Naive thymus-derived CD8-positive, alpha-beta T cell (primary cell): ENCODE data around the gene MAPKAP1. TPM values are rescaled to one million over a fixed set of nuclear protein-coding genes. Genes with fewer than 3 reads are reported as not detected.

ENCODE experiments used
- ATAC-seq, 2 donors: fragments of 150-1000 bp; cut with Tn5 transposase in 1 of 2; sonication (Bioruptor Pico), chemical (Tn5 transposase) in 1 of 2; 1 replicate in 1 of 2; 2 replicates in 1 of 2; pipeline ENCODE4 v1.10.0; 2021; ENCODE audit warnings: mild to moderate bottlenecking in 2 of 2, moderate library complexity in 2 of 2
- POLR2A ChIA-PET: fragments of 350-600 bp; sonication (Branson Sonifier 250); formaldehyde crosslinking; loops from one replicate; lab custom pipeline; 2021; ENCODE audit warnings: antibody characterized with exemption; lab: Charles Lee
- DNase-seq, 10 donors: peaks; one replicate each; pipeline versions ENCODE4 v3.0.0 to v3.0.0-alpha.2; 2020 to 2022
- H3K27ac Mint-ChIP-seq, 10 donors: one replicate each; pipeline ENCODE4 v1.8.0; 2020 to 2022; ENCODE audit warnings: mild to moderate bottlenecking in 10 of 10, mixed read lengths in 10 of 10, moderate library complexity in 4 of 10, inconsistent platforms in 1 of 10
- H3K27me3 Mint-ChIP-seq, 5 donors: one replicate each; pipeline ENCODE4 v1.8.0; 2021 to 2022; ENCODE audit warnings: mixed read lengths in 5 of 5
- H3K36me3 Mint-ChIP-seq, 3 donors: one replicate each; pipeline ENCODE4 v1.8.0; 2020 to 2022; ENCODE audit warnings: mixed read lengths in 3 of 3, mild to moderate bottlenecking in 2 of 3, inconsistent platforms in 1 of 3
- H3K4me1 Mint-ChIP-seq, 4 donors: one replicate each; pipeline ENCODE4 v1.8.0; 2021 to 2022; ENCODE audit warnings: mixed read lengths in 4 of 4
- H3K4me3 Mint-ChIP-seq, 10 donors: one replicate each; pipeline ENCODE4 v1.8.0; 2020 to 2022; ENCODE audit warnings: mild to moderate bottlenecking in 10 of 10, mixed read lengths in 10 of 10, moderate library complexity in 6 of 10, inconsistent platforms in 1 of 10
- H3K9me3 Mint-ChIP-seq, 9 donors: one replicate each; pipeline ENCODE4 v1.8.0; 2020 to 2022; ENCODE audit warnings: mixed read lengths in 9 of 9, mild to moderate bottlenecking in 3 of 9, inconsistent platforms in 1 of 9, moderate library complexity in 1 of 9
- polyA plus RNA-seq, 3 donors: library from polyadenylated mRNA; unstranded; fragments of 300-500 nt; fragmentation: Illumina TruSeq; gene quantifications; one replicate each; pipeline ENCODE4 v1.2.3, GENCODE V29; 2021
- total RNA-seq, 8 experiments: library from RNA in 2 of 8; stranded (reverse) in 2 of 8; gene quantifications; one replicate each; pipeline ENCODE4 v1.2.3 and lab custom pipeline; 2021 to 2026

The MAPKAP1 gene
- total RNA-seq (10 to 100 TPM; 50.0 to 54.5 TPM), polyA plus RNA-seq (10 to 100 TPM; 50.1 to 69.6 (median 53.5) TPM), total RNA-seq (lab: John Stamatoyannopoulos, UW) (73.8 to 156 (median 101) reads per million in 6 experiments)

GRCh38 chr9:125706651-125707471 is at the start of gene MAPKAP1:
TSS of gene MAPKAP1 (minus strand) at chr9:125707208. CDS start at chr9:125672574, 34,634 bp downstream.
- Mint-ChIP-seq H3K27ac (peak within 1 kb of the TSS; percentile 57 to 95 (median 91)), H3K36me3 (peaks cover 0 to 8% (median 0%) of the 10 kb centered on the region in 3 donors), H3K27me3 (peaks cover 2 to 11% (median 5%) of the 10 kb centered on the region in 5 donors), H3K4me1 (peaks cover 21 to 56% (median 44%) of the 10 kb centered on the region in 4 donors), H3K4me3 (peak within 1 kb of the TSS; percentile 82 to 94 (median 86)), H3K9me3 (no peaks in the 10 kb centered on the region)
- DNase-seq (peak; percentile 82 to 92 (median 87)), ATAC-seq (peak; percentile 99)
- POLR2A ChIA-PET, result interaction anchor here (0.6 to 1.6 kb wide), 11 partner anchors 21 to 137 kb away, joined by 3 to 9 read pairs (median 3); partner anchors contain the start of gene PBX3

DNA sequence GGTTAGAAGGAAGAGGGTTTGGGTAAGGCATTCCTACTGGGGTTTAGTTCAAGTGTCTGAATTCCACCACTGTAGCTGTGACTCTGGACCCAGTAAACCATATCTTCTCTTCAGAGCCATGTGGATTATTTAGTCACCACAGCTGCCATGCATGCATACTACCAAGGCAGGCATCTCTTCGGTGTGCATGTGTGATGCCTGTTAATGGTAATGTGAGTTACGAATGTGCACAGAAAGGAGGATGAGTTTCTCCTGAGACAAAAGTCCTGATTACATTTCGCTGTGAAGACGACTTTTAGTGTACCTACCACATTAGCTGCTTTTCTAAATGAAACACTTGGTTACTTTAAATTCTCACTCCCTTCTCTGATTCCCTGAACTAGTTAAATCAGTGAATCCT is 49.5 kb upstream of the MAPKAP1 start:
- peaks cover 0 to 21% (median 10%) of the 10 kb centered on the region in 4 donors for H3K4me1 Mint-ChIP-seq
- H3K36me3 Mint-ChIP-seq, result no peaks in the 10 kb centered on the region

GRCh38 chr9:125755340-125755739 is 48.3 kb upstream of the MAPKAP1 start:
- peaks cover 3 to 21% (median 16%) of the 10 kb centered on the region in 4 donors for H3K4me1 Mint-ChIP-seq
- H3K9me3 Mint-ChIP-seq, result no peaks in the 10 kb centered on the region
- ATAC-seq (no peak), DNase-seq (no peak)
- H3K27me3 Mint-ChIP-seq, result peaks cover 0 to 2% (median 0%) of the 10 kb centered on the region in 5 donors
- POLR2A ChIA-PET, result no interaction called here
- no peak overlapping the region for H3K27ac Mint-ChIP-seq
- H3K36me3 Mint-ChIP-seq, result no peaks in the 10 kb centered on the region
- no peak overlapping the region for H3K4me3 Mint-ChIP-seq

More for the DNA sequence above, 49.5 kb upstream of the MAPKAP1 start:
- H3K4me3 Mint-ChIP-seq, result no peak overlapping the region
- POLR2A ChIA-PET, result no interaction called here
- DNase-seq (no peak), ATAC-seq (no peak)
- no peaks in the 10 kb centered on the region for H3K9me3 Mint-ChIP-seq
- H3K27me3 Mint-ChIP-seq, result peaks cover 0 to 2% (median 0%) of the 10 kb centered on the region in 5 donors
- H3K27ac Mint-ChIP-seq, result no peak overlapping the region

DNA sequence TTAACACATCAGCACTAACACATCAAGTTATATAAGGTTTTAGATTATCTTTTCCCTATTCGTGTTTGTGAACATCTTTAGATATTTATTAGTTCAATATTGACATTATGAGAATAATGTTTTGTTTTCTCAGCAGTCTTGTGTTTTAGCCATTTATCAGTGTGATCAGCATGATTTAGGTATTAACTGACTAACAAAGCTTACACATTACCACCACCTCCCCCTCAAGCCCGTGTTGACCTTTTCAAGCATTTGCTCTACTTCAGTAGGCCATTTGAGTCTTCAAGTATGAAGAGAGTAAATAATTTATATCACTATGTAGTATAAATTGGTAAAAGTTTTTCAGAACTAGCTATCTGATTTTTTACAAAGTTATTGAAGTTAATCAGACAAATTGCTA is 47.1 kb upstream of the MAPKAP1 start:
- ATAC-seq, result no peak
- POLR2A ChIA-PET, result no interaction called here
- DNase-seq, result no peak
- no peak overlapping the region for H3K4me3 Mint-ChIP-seq
- H3K27ac Mint-ChIP-seq, result no peak overlapping the region
- no peaks in the 10 kb centered on the region for H3K27me3 Mint-ChIP-seq
- peaks cover 7 to 18% (median 16%) of the 10 kb centered on the region in 4 donors for H3K4me1 Mint-ChIP-seq
- H3K36me3 Mint-ChIP-seq, result no peaks in the 10 kb centered on the region
- H3K9me3 Mint-ChIP-seq, result no peaks in the 10 kb centered on the region

GRCh38 chr9:125752070-125752628 is 45.1 kb upstream of the MAPKAP1 start:
- POLR2A ChIA-PET, result no interaction called here
- ATAC-seq, result no peak
- DNase-seq, result no peak
- Mint-ChIP-seq H3K27me3 (no peaks in the 10 kb centered on the region), H3K27ac (no peak overlapping the region), H3K9me3 (no peaks in the 10 kb centered on the region), H3K36me3 (no peaks in the 10 kb centered on the region), H3K4me1 (peaks cover 11 to 25% (median 16%) of the 10 kb centered on the region in 4 donors), H3K4me3 (no peak overlapping the region)

GRCh38 chr9:125750627-125751011 is 43.6 kb upstream of the MAPKAP1 start:
- Mint-ChIP-seq H3K36me3 (no peaks in the 10 kb centered on the region), H3K27ac (peak overlapping the region in 3 of 10 donors; percentile 11 to 60 (median 41)), H3K9me3 (no peaks in the 10 kb centered on the region), H3K27me3 (no peaks in the 10 kb centered on the region), H3K4me1 (peaks cover 13 to 32% (median 19%) of the 10 kb centered on the region in 4 donors), H3K4me3 (peak overlapping the region in 2 of 10 donors; percentile 0 to 19)
- DNase-seq, result no peak
- ATAC-seq, result no peak
- POLR2A ChIA-PET, result interaction anchor here (0.6 to 1.3 kb wide), 2 partner anchors 9 to 44 kb away, joined by 3 read pairs; partner anchors contain the start of gene MAPKAP1

GRCh38 chr9:125749951-125750626 is 43.1 kb upstream of the MAPKAP1 start:
- no peaks in the 10 kb centered on the region for H3K9me3 Mint-ChIP-seq
- H3K4me3 Mint-ChIP-seq, result peak overlapping the region in 2 of 10 donors; percentile 0 to 91
- no peaks in the 10 kb centered on the region for H3K27me3 Mint-ChIP-seq
- peak overlapping the region in 2 of 10 donors; percentile 41 to 49 for H3K27ac Mint-ChIP-seq
- H3K36me3 Mint-ChIP-seq, result no peaks in the 10 kb centered on the region
- POLR2A ChIA-PET, result interaction anchor here (0.6 to 1.3 kb wide), 3 partner anchors 9 to 80 kb away, joined by 3 to 4 read pairs (median 3); partner anchors contain the start of gene MAPKAP1
- peaks cover 13 to 37% (median 23%) of the 10 kb centered on the region in 4 donors for H3K4me1 Mint-ChIP-seq
- DNase-seq (no peak), ATAC-seq (no peak)

- Mint-ChIP-seq H3K4me1 (peaks cover 13 to 37% (median 23%) of the 10 kb centered on the region in 4 donors), H3K4me3 (peak overlapping the region; percentile 26 to 96 (median 91)), H3K36me3 (no peaks in the 10 kb centered on the region), H3K9me3 (no peaks in the 10 kb centered on the region), H3K27me3 (no peaks in the 10 kb centered on the region), H3K27ac (peak overlapping the region in 3 of 10 donors; percentile 3 to 91 (median 44))
- no peak for ATAC-seq
- DNase-seq, result no peak
- POLR2A ChIA-PET, result interaction anchor here (0.6 to 1.3 kb wide), 4 partner anchors 39 to 726 kb away, joined by 3 to 7 read pairs (median 4); partner anchors contain the start of gene MAPKAP1
Observed at GRCh38 chr9:125749287-125749935, 42.4 kb upstream of the MAPKAP1 start.

GRCh38 chr9:125748446-125749099 is 41.6 kb upstream of the MAPKAP1 start:
- peak in 7 of 10 donors; percentile 6 to 64 (median 29) for DNase-seq
- POLR2A ChIA-PET, result interaction anchor here (0.6 to 1.7 kb wide), 5 partner anchors 11 to 726 kb away, joined by 3 to 7 read pairs (median 4); partner anchors contain the start of gene MAPKAP1
- Mint-ChIP-seq H3K27me3 (no peaks in the 10 kb centered on the region), H3K4me1 (peaks cover 13 to 37% (median 23%) of the 10 kb centered on the region in 4 donors), H3K36me3 (no peaks in the 10 kb centered on the region), H3K4me3 (peak overlapping the region; percentile 87 to 96 (median 92)), H3K9me3 (no peaks in the 10 kb centered on the region), H3K27ac (peak overlapping the region; percentile 44 to 91 (median 78))
- ATAC-seq, result no peak

DNA sequence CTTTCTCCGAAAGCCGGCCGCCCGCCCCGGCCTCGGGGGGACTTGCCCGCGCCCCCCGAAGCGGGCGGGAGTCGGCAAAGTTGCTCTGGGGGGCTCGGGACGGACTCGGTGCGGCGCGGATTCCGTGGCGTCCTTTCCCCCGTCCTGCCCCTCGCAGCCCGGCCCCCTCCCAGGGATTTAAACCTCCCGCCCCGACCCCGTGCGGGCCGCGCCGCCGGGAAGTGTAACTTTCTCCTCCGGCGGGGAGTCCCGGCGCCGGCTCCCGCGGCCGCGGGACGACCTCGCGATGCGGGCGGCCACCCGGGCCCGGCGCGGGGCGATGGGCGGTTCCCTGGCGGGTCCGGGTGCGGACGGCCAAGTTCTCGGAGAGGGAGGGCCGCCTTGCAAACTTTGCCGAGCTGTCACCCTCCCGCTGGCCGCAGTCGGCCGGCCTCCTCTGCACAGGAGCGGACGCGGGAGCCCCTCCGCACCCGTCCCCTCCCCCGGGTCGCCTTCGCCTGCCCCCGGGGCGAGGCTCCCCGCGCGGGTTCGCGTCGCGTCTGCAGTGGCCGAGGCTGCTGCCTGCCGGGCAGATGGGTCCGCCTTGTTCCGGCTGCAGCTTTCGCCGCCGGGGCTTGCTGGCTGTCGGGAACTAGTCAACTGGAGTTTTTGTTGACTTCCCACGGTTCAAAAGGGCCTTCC is 40.9 kb upstream of the MAPKAP1 start:
- ATAC-seq, result no peak
- POLR2A ChIA-PET, result interaction anchor here (0.6 to 1.7 kb wide), 3 partner anchors 12 to 845 kb away, joined by 3 to 5 read pairs (median 4); partner anchors contain the start of gene MAPKAP1

More for the DNA sequence above, 40.9 kb upstream of the MAPKAP1 start:
- peak overlapping the region; percentile 87 to 96 (median 92) for H3K4me3 Mint-ChIP-seq
- H3K9me3 Mint-ChIP-seq, result no peaks in the 10 kb centered on the region
- H3K36me3 Mint-ChIP-seq, result no peaks in the 10 kb centered on the region
- no peaks in the 10 kb centered on the region for H3K27me3 Mint-ChIP-seq
- peak in 8 of 10 donors; percentile 9 to 63 (median 30) for DNase-seq
- H3K4me1 Mint-ChIP-seq, result peaks cover 13 to 37% (median 23%) of the 10 kb centered on the region in 4 donors
- H3K27ac Mint-ChIP-seq, result peak overlapping the region in 9 of 10 donors; percentile 44 to 91 (median 76)
